ENCODE measurements around the gene TMPRSS5. TPM values are rescaled to one million over a fixed set of nuclear protein-coding genes. Genes with fewer than 3 reads are reported as not detected.

TMPRSS5 gene
- total RNA-seq, 1 experiment from 2014 or later = 0.49 TPM

DNA sequence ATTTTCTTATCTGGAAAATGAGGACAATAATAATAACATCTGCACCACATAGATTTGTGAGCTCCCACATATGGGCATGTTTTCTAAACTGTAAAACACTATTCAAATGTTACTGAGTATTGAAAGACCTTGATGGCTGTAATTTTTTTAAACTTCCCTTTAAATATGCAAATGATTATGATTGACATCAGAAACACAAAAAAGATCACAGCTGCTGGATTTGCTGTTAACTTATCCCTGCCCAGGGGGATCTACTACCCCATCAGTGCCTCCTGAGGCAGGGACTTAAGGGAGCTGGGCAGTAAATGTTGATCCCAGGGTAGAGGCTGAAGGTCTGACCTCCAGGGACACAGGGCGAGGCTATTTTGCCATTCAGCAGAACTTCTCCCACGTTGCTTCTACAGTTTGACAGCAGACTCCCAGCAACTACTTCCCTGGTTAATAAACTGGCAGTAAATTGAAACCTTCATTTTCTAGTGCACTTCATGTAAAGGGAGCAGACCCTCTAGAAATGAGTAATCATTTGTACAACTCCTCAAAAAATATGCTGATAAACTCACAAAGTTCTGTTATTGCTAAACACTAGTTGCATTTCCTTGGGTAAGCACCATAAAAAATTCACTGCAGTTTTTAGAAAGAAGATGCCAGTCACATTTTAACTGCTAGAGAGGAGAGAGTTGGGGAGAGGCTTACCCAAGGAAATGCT is 20.3 kb downstream of the TMPRSS5 start:
- no peaks in the 10 kb centered on the region for H3K9me3 Mint-ChIP-seq (ENCODE audit: unreplicated experiment)
- no TSS peak for BruUV-seq (replicated peaks)
- POLR2A ChIA-PET = no interaction called here

DNA sequence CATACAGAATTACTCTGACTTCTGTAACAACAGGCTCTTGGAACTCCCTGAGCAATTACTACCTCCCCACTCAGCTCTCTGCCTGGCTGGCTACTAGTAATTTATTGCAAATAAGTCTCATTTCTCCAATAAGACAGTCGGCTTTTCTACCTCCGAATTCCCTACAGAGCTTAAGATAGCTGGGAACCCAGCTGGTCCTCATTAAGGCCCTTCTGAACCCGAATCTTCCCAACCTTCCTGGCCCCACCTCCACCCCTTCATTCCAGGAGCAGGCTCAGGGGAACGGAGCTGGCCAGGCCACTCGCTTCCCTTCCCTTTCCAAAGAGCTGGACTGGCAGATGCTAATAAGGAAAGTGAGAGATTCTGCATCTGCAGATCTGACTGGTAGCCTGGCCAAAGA is 21.6 kb downstream of the TMPRSS5 start:
- H3K4me3 Mint-ChIP-seq (ENCODE audit: unreplicated experiment) = no peak overlapping the region
- no peaks in the 10 kb centered on the region for H3K36me3 Mint-ChIP-seq (ENCODE audit: insufficient read depth, unreplicated experiment)
- no peaks in the 10 kb centered on the region for H3K27me3 Mint-ChIP-seq (ENCODE audit: insufficient read depth, unreplicated experiment)
- ChIA-PET CTCF (interaction anchor here (0.6 kb wide), 1 partner anchor 46 kb away, joined by 4 read pairs; no protein-coding TSS in a partner anchor), POLR2A (interaction anchor here (0.5 to 1.3 kb wide), 3 partner anchors 9 to 85 kb away, joined by 3 read pairs; no protein-coding TSS in a partner anchor)
- DNase-seq (ENCODE audit: unreplicated experiment) = no peak
- peaks cover 13% of the 10 kb centered on the region for H3K4me1 Mint-ChIP-seq (ENCODE audit: insufficient read depth, unreplicated experiment)
- no peaks in the 10 kb centered on the region for H3K9me3 Mint-ChIP-seq (ENCODE audit: unreplicated experiment)
- no peak overlapping the region for H3K27ac Mint-ChIP-seq (ENCODE audit: low read depth, unreplicated experiment)
- no TSS peak for BruUV-seq (replicated peaks)
- TF ChIP-seq, protein P1, sequence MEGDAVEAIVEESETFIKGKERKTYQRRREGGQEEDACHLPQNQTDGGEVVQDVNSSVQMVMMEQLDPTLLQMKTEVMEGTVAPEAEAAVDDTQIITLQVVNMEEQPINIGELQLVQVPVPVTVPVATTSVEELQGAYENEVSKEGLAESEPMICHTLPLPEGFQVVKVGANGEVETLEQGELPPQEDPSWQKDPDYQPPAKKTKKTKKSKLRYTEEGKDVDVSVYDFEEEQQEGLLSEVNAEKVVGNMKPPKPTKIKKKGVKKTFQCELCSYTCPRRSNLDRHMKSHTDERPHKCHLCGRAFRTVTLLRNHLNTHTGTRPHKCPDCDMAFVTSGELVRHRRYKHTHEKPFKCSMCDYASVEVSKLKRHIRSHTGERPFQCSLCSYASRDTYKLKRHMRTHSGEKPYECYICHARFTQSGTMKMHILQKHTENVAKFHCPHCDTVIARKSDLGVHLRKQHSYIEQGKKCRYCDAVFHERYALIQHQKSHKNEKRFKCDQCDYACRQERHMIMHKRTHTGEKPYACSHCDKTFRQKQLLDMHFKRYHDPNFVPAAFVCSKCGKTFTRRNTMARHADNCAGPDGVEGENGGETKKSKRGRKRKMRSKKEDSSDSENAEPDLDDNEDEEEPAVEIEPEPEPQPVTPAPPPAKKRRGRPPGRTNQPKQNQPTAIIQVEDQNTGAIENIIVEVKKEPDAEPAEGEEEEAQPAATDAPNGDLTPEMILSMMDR (IDR thresholded peaks at IDR 0.05; ENCODE audit: unreplicated experiment) = no peak
- intact Hi-C loops (cut with micrococcal nuclease) = no loop called here

More for the DNA sequence above, 20.3 kb downstream of the TMPRSS5 start:
- H3K4me1 Mint-ChIP-seq (ENCODE audit: insufficient read depth, unreplicated experiment) = peaks cover 25% of the 10 kb centered on the region
- TF ChIP-seq, protein P1 (IDR thresholded peaks at IDR 0.05; ENCODE audit: unreplicated experiment) = no peak
- H3K27ac Mint-ChIP-seq (ENCODE audit: low read depth, unreplicated experiment) = no peak overlapping the region
- CTCF ChIA-PET = interaction anchor here (0.6 kb wide), 2 partner anchors 127 to 261 kb away, joined by 3 to 5 read pairs; no protein-coding TSS in a partner anchor
- H3K4me3 Mint-ChIP-seq (ENCODE audit: unreplicated experiment) = no peak overlapping the region
- no peaks in the 10 kb centered on the region for H3K27me3 Mint-ChIP-seq (ENCODE audit: insufficient read depth, unreplicated experiment)
- no peak for DNase-seq (ENCODE audit: unreplicated experiment)
- intact Hi-C loops (cut with micrococcal nuclease) = no loop called here
- H3K36me3 Mint-ChIP-seq (ENCODE audit: insufficient read depth, unreplicated experiment) = no peaks in the 10 kb centered on the region

DNA sequence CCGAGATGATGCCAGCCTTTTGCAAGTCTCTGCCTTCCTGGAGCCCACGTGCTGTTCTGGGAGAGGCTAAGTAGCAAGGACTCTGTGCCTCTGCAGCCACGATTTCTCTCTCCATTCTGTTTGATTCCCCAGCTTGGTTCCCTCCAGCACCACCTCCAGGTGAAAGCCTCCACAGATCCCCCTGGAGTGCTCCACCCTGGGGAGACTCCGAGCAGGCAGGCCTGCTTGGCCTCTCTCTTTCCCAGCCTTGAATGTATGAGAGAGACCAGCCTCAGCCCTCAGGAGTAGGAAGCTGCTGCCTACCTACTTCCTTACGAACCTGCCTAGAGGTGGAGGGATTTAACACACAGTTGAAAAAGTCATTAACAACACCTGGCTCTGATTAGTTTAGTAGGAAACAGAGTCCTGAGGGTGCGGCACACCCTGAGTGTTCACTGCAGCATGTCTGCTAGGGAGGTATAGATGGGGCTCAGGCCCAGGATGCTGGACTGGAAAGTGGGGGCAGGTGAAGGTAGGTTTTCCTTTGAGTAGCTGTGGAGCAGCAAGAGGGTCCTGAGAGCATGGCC is 22.5 kb downstream of the TMPRSS5 start:
- H3K9me3 Mint-ChIP-seq (ENCODE audit: unreplicated experiment) = no peaks in the 10 kb centered on the region
- H3K27me3 Mint-ChIP-seq (ENCODE audit: insufficient read depth, unreplicated experiment) = no peaks in the 10 kb centered on the region
- H3K4me3 Mint-ChIP-seq (ENCODE audit: unreplicated experiment) = no peak overlapping the region
- H3K36me3 Mint-ChIP-seq (ENCODE audit: insufficient read depth, unreplicated experiment) = no peaks in the 10 kb centered on the region
- H3K27ac Mint-ChIP-seq (ENCODE audit: low read depth, unreplicated experiment) = no peak overlapping the region
- TF ChIP-seq, protein P1 (IDR thresholded peaks at IDR 0.05; ENCODE audit: unreplicated experiment) = no peak
- peaks cover 13% of the 10 kb centered on the region for H3K4me1 Mint-ChIP-seq (ENCODE audit: insufficient read depth, unreplicated experiment)
- no peak for DNase-seq (ENCODE audit: unreplicated experiment)
- intact Hi-C loops (cut with micrococcal nuclease) = no loop called here
- POLR2A ChIA-PET = interaction anchor here (1.3 kb wide), 1 partner anchor 9 kb away, joined by 3 read pairs; no protein-coding TSS in a partner anchor
- CTCF ChIA-PET = no interaction called here
- BruUV-seq (replicated peaks) = no TSS peak

DNA sequence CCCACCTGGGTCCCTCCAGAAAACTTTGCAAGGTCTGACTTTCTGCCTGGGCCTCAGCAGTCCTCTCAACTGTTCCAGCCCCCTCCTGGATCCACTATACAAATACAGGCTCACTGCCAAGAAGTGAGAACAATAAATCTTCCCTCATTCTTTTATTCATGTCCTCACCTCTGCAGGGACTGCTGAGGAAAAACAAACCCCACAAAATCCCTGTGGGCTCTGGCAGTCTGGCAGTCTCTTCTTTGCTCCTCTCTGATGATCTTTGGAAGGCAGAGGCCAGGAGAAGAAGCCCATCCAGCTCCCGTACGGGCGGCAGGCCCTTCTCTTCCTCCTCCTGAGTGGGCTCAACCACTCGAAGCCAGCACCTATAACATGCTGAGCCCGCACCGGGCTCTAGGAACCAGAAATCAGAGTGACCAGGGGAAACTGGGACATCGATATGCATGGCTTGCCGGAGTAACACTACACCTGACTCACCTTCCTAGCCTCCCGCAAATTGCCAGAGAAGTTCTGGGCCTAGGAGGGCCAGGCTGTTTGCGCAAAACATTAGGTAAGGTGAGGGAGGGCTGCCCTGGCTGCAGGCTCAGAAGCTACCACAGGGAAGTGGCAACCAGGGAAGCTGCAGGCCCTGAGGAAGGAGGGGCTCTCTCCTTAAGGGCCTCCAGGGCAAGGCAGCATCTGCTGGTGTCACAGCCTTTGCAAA is 24.2 kb downstream of the TMPRSS5 start:
- ChIA-PET POLR2A (interaction anchor here (0.8 kb wide), 1 partner anchor 701 kb away, joined by 3 read pairs; no protein-coding TSS in a partner anchor), CTCF (no interaction called here)
- intact Hi-C loops (cut with micrococcal nuclease) = no loop called here
- TF ChIP-seq, protein P1 (IDR thresholded peaks at IDR 0.05; ENCODE audit: unreplicated experiment) = no peak
- Mint-ChIP-seq H3K4me3 (ENCODE audit: unreplicated experiment) (no peak overlapping the region), H3K27ac (ENCODE audit: low read depth, unreplicated experiment) (no peak overlapping the region), H3K27me3 (ENCODE audit: insufficient read depth, unreplicated experiment) (no peaks in the 10 kb centered on the region), H3K9me3 (ENCODE audit: unreplicated experiment) (no peaks in the 10 kb centered on the region), H3K4me1 (ENCODE audit: insufficient read depth, unreplicated experiment) (peaks cover 13% of the 10 kb centered on the region), H3K36me3 (ENCODE audit: insufficient read depth, unreplicated experiment) (no peaks in the 10 kb centered on the region)
- peak; percentile 42 for DNase-seq (ENCODE audit: unreplicated experiment)
- no TSS peak for BruUV-seq (replicated peaks)

Data from MCF 10A (cell line).